ENCODE data around the gene LRSAM1.
A peak's percentile ranks its signal among the peaks of the same experiment; 100 is the strongest.

The LRSAM1 gene

DNA sequence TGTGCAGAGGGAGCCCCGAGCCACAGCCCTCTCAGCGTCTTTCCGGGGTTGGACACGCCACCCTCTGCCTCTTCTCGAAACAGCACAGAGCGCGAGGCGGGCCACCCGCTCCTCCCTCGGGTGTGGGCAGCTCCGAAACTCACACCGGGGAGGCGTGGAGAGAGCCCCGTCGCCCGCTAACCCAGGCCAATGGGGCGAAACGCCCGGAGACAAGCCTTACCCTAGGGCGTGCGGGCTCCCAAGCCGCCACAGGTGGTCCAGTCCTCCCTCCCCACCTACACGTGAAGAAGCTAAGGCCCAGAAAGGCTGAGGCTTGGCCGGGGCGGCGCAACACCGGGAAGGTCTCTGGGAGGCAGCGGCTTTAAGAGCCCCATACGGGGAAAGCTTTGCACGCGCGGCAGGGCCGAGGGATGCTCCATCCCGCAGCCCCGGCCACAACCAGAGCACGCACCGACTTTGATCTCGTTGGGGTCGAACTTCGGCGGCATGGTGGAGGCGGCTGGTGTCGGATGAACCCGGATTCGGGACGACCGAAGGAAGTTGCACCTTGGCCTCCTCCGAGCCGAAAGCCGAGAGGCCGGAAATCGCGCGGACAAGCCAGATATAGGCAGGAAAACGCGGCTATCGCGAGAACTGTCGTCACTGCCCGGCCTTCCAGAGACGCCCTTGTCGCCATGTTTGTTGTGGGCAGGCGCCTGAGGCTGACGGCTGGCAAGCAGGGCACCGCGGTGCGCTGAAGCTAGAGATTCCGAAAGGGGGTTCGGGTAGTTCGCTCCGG, at the start of gene LRSAM1, which contains the start of gene RPL12:
LRSAM1 (plus strand) TSS at position 681 of the 778 bp plus-strand sequence. CDS start 3,018 bp downstream, outside the sequence.
RPL12 (minus strand) TSS at position 577 of the 778 bp plus-strand sequence; CDS start at position 488, 89 bp downstream.
- peak; percentile 90 for DNase-seq

DNA sequence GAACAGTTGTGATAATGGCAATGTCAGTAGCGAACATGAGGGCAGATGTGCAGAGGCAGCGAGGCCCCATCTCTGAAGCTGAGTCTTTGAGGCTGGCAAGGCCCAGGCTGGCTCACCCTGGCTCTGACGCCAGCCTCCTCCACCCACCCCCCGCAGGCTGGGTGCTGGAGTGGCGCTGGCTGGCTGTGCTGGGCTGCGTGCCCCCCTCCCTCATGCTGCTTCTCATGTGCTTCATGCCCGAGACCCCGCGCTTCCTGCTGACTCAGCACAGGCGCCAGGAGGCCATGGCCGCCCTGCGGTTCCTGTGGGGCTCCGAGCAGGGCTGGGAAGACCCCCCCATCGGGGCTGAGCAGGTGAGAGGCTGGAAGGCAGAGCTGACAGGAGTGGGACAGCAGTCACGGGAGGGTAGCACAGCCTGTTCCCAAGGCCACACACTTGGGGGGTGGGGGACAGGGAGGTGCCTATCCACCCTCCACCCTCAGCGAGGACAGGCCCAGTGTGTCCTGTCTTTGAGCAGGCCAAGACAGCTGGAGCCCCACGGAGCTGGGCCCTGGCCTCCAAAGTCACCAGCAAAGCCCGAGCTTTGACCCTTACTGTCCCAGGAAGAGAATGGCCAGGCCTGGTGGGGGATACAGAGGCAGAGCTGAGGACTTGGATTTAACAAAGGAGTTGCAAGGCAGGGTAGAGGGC, 48.8 kb upstream of the LRSAM1 start:
- DNase-seq: no peak

GRCh38 chr9:127403507-127404192, 47.7 kb upstream of the LRSAM1 start:
- no peak for DNase-seq

DNA sequence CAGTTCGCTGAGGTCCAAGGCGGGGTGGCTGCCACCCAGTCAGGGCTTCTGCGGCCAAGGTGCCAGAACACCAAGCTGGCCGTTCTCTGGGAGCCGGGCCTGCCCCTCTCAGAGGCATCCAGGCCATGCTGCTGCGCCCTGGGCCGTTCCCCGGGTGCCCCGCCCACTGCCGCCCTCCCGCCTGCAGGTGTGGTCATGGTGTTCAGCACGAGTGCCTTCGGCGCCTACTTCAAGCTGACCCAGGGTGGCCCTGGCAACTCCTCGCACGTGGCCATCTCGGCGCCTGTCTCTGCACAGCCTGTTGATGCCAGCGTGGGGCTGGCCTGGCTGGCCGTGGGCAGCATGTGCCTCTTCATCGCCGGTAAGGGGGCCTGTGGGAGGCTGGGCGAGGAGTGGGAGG, 46.7 kb upstream of the LRSAM1 start:
- DNase-seq: no peak

DNA sequence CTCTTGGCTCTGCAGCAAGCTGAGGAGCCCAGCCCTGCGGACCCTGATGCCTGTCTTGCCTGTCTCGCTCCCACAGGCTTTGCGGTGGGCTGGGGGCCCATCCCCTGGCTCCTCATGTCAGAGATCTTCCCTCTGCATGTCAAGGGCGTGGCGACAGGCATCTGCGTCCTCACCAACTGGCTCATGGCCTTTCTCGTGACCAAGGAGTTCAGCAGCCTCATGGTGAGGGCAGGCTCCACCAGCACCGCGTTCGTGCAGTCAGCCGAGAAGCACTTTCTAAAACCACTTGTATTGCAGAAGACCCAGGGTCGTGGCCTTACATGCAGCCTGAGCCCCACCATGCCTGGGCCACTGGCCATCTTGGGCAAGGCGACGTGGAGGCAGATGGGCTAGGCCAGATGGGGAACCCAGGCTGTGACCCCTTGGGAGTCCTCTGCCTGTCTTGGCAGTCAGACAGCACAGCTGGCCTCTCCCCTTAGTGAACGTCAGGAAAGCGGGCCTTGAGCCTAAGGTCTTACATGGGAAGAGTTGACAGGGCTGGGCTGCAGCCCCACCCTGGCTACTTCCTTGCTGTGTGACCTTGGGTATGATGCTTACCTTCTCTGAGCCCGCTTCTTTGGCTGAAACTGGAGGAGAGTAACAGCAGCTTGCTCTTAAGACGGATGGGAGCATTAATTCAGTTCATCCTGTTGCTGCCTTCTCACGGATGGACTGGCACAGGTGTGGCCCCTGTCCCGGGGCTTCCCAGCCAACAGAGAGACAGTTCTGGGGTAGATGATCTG, 45.8 kb upstream of the LRSAM1 start:
- DNase-seq: no peak

DNA sequence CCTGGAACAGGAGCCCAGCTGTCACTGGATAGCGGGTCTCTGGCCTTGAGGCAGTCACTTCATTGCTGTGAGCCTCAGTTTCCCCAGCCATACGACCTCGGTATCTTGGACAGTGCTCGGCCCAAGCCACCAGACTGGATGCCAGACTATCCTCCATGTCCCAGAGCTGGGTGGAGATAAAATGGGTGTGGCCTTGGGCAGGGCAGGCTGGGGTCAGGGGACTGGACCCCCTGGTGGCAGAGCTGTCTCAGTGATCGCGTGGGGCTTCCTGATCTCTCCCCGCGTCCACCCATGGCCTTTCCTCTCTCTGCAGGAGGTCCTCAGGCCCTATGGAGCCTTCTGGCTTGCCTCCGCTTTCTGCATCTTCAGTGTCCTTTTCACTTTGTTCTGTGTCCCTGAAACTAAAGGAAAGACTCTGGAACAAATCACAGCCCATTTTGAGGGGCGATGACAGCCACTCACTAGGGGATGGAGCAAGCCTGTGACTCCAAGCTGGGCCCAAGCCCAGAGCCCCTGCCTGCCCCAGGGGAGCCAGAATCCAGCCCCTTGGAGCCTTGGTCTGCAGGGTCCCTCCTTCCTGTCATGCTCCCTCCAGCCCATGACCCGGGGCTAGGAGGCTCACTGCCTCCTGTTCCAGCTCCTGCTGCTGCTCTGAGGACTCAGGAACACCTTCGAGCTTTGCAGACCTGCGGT, 44.4 kb upstream of the LRSAM1 start:
- DNase-seq: no peak

GRCh38 chr9:127407492-127407843, 43.8 kb upstream of the LRSAM1 start:
- no peak for DNase-seq

DNA sequence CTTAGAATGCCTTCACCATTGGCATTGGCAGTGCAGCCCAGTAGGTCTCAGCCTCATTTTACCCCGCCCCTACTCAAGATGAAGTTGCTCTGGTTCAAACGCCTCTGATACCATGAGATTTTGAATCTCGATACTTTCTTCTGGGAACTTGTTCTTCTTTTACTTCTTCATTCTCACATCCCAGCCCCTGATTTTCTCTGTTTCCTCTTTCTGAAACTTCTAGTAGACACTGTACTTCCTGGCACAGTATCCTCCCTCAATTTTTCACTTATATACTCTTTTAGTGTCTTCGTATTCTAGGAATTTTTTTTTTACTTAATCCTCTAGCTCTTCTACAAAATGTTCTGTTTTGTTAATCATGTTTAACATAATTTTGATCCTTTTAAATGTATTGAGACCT, 40.2 kb upstream of the LRSAM1 start:
- no peak for DNase-seq

- DNase-seq: no peak
Observed at GRCh38 chr9:127415141-127415540, 36.2 kb upstream of the LRSAM1 start.

DNA sequence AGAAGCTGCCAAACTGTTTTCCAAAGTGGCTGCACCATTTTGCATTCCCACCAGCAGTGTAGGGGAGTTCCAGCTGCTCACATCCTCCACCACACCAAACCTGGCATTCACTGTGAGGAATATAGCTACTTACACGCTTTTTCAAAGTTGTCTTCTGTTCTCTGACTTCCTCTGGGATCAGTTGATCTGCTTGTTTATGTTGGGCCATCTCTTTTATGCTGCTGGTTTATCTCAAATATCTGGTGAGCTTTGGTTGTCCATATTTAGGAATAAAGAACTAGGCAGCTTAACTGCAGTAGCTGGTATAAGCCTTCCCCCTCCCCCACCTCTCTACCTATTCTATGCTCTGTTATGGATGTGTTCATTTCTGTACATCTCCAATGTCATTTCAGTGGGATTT, 35.7 kb upstream of the LRSAM1 start:
- no peak for DNase-seq

- DNase-seq: no peak
Observed at GRCh38 chr9:127417131-127418036, 33.9 kb upstream of the LRSAM1 start.

DNA sequence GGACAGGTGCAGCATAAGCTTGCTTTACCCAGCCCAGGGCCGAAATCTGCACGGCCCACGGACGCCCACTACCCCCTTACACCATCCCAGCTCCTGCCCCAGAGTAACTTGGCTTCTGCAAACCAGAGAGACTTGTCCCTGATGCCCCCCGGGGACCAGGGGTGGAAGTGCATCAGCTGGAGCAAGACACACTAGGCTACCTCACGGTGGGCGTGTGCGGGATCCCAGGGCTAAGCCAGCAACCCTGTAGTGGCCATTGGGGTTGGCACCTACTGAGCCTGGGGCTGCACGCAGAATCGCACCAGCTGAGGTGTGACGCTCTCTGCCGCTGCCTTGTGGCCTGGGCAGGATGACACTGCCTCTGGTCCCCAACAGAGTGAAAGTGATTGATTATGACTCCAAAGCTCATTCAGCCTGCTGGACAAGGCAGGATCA, 33.3 kb upstream of the LRSAM1 start:
- peak; percentile 22 for DNase-seq

- DNase-seq: no peak
Observed at GRCh38 chr9:127419348-127419747, 32.0 kb upstream of the LRSAM1 start.

- no peak for DNase-seq
Observed at GRCh38 chr9:127421057-127421456, 30.3 kb upstream of the LRSAM1 start.

DNA sequence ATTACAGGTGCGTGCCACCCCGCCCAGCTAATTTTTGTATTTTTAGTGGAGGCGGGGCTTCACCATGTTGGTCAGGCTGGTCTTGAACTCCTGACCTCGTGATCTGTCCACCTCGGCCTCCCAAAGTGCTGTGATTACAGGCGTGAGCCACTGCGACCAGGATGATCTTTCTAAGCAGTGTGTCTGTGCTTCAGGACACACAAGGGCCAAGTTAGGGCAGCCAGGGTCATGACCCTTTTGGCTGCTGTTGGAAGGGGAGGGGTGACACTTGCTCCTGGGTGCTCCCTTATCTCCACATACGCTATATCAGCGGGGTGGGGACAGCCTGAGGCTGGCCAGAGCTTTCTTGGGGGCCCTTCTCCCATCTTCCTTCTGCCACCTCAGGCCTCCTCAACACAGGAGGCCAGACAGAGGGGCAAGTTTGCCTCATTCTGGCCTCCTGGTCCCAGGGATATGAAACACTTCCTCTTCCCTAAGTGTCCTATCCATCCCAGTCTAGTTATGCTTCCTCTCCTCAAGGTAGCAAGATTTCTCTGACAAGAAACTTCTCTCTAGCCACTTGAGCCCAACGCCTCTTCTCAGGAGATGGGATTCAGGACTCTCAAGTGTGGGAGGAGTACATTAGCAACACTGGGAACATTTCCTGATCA, 29.1 kb upstream of the LRSAM1 start:
- DNase-seq: no peak

DNA sequence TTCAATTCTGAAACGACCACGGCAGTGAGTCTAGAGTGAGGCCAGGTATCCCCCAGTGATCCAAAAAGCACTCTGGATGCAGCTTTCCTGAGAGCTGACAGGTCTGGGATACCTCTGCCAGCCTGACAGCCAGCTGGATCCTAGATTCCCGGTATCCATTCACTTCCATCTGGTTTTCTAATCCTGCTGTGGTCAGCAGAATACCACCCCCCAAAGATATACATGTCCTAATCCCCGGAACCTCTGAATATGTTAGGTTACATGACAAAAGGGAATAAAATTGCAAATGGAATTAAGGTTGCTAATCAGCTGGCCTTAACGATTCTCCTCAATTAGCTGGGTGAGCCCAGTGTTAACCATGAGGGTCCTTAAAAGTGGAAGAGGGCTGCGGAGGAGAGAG, 28.5 kb upstream of the LRSAM1 start:
- no peak for DNase-seq

GRCh38 chr9:127423476-127423933, 27.8 kb upstream of the LRSAM1 start:
- DNase-seq: no peak

DNA sequence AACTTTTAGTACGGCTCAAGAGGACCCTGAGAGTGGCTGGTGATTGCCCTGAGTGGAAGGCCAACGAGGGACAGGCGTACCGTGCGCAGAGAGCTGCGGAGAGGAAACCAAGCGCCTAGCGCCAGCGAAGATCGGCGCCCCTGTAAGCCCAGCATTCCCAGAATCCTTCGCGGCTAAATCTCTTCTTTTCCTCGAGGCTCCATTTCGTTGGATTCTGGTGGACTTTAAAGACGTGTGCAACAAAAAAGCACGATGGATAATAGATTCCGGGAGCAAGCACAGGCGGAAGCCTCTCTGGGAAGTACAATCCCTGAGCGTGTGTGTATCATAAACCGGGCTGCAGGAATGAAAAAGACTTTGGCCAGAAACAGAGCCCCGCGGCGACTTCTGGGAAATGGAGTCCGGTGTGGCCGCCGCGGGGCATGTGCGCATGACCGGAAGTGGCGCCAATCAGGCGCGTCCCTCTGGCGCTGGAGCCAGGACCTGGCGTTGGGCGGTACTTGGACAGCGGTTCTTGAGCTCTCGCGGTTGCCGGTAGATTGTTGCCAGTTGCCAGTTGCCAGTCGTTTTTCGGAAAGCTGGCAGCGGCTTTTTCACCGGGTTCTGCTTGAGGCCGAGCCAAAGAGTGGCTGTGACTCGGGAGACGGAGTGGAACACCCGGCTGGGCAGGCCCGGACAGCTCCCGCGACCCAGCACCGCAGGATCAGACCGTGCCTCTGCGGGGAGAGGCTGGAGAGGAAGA, 27.2 kb upstream of the LRSAM1 start, which contains the start of gene ZNF79:
ZNF79 (plus strand) TSS at position 449 of the 742 bp plus-strand sequence. CDS start 406 bp downstream, outside the sequence.
- peak; percentile 91 for DNase-seq

DNA sequence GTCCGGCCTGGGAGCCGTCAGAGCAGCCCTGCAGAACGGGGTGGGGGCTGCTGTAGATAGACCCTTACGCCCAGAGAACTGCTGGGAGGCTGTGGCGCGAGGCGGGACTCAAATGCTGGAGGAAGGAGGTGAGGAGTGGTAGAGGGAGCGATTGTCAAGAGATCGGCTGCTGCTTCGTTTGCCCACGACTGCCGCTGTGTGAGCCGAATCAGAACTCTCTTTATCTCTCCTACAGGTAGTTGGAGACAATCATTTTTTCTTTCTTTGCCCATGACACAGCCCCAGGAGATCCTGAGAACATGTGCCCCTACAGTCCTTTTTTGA, 26.7 kb upstream of the LRSAM1 start:
- DNase-seq: no peak

DNA sequence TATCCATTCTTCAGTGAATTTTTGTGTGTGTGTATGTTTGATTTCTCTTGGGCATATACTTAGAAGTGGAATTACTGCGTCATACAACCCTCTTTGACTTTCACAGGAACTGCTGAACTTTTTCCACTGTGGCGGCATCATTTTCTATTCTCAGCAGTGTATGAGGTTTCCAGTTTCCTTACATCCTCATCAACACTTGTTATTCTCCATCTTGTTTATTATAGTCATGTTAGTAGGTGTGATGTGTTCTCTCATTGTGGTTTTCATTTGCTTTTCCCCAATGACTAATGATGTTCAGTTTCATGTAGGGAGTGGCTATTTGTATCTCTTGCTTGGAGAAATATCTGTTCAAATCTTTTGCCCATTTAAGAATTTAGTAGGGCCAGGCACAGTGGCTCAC, 24.6 kb upstream of the LRSAM1 start:
- no peak for DNase-seq
